HEK293 (cell line): ENCODE data around the gene TRAF3IP3.

ENCODE experiments used
- GLIS2 ChIP-seq: fragments of 450-650 bp; formaldehyde crosslinking; IDR thresholded peaks from 2 replicates; pipeline ENCODE4 v1.5.1; 2016; ENCODE audit warnings: missing biosample characterization, missing genetic modification characterization
- KLF16 ChIP-seq: fragments of 450-650 bp; formaldehyde crosslinking; IDR thresholded peaks from 2 replicates; pipeline ENCODE4 v1.5.1; 2017; ENCODE audit warnings: missing biosample characterization, missing genetic modification characterization
- MEIS1 ChIP-seq: sonication (generic); formaldehyde crosslinking; IDR thresholded peaks from 2 replicates; pipeline ENCODE4 v1.8.1; 2022; ENCODE audit warnings: missing genetic modification reagents, mild to moderate bottlenecking, borderline replicate concordance
- ZNF121 ChIP-seq: fragments of 450-650 bp; formaldehyde crosslinking; IDR thresholded peaks from 2 replicates; pipeline ENCODE4 v1.5.1; 2016; ENCODE audit warnings: missing biosample characterization, missing genetic modification characterization

- TF ChIP-seq KLF16 (tag by site-specific recombination) (no peak), MEIS1 (CRISPR knock-in tag) (no peak), ZNF121 (tag by site-specific recombination) (no peak), GLIS2 (no peak)
These were observed 65.1 kb downstream of the TRAF3IP3 start for GRCh38 chr1:209820986-209821385.
